GM10847 (cell line): ENCODE data around the gene ATXN7L1.

ENCODE experiments used
- POLR2A ChIP-seq: IDR thresholded peaks from 2 replicates; pipeline ENCODE4 v1.6.1; 2011; ENCODE audit not compliant: insufficient read length; ENCODE audit errors: extremely low read depth

Gene ATXN7L1

DNA sequence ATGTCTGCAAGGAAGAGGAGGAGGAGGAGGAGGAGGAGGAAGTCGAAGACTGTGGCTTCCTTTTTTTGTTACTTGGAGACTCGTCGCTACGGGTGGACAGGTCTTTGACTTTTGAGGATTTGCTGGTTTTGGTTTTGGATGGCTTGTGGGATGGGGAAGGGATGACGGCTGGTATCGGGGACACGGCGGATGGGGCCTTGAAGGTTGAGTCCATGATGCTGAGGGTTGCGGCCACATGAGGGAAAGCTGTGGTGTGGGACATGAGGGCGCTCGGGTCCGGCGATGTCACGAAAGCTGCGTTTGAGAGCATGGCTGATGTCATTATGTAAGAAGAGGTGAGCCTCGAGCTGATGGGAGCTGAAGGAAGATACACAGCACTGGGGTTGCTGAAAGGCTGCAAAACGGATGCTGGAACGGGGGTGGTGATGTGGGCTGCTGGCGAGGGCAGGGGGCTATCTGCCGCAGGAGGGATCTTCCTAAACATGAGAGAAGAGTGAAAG, 262.0 kb downstream of the ATXN7L1 start:
- no peak for TF ChIP-seq POLR2A

DNA sequence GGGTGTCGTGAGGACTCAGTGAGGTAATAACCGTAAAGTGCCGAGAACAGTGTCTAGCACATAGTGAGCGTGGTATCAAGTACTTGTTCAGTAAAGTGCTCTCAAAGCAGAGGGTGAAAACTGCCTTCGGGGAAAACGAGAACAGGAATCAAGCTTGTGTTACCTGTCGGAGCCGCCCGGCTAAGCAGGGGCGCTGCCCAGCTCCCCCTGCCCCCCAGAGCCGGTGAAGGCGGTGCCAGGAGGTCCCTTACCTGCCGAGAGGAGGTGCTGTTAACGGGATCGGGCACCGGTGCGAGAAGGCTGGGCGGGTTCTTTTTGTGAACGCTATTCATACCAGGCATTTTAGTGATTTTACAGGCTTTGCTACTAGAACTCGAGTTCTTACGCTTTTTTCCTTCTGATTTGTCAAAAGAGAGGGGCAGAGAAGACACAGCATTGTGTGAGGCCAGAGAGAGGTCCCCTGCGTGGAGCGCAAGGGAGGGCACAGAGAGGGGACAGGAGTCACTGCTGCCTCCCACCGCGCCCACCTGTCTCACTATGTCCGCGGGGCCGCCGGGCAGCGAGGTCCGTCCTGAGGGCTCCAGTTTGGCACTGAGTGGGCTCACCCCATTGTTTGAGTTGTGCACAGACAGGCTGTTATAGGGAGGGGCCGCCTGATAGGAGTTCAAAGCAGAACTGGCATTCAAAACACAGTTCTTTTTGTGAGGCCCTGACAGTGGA, 262.6 kb downstream of the ATXN7L1 start:
- no peak for TF ChIP-seq POLR2A

GRCh38 chr7:105612806-105613205, 263.6 kb downstream of the ATXN7L1 start:
- no peak for TF ChIP-seq POLR2A

- TF ChIP-seq POLR2A = no peak
Observed at GRCh38 chr7:105611856-105612775, 264.3 kb downstream of the ATXN7L1 start.

GRCh38 chr7:105610165-105610930, 266.1 kb downstream of the ATXN7L1 start:
- TF ChIP-seq POLR2A = no peak

GRCh38 chr7:105602325-105603305, 273.8 kb downstream of the ATXN7L1 start:
- no peak for TF ChIP-seq POLR2A

DNA sequence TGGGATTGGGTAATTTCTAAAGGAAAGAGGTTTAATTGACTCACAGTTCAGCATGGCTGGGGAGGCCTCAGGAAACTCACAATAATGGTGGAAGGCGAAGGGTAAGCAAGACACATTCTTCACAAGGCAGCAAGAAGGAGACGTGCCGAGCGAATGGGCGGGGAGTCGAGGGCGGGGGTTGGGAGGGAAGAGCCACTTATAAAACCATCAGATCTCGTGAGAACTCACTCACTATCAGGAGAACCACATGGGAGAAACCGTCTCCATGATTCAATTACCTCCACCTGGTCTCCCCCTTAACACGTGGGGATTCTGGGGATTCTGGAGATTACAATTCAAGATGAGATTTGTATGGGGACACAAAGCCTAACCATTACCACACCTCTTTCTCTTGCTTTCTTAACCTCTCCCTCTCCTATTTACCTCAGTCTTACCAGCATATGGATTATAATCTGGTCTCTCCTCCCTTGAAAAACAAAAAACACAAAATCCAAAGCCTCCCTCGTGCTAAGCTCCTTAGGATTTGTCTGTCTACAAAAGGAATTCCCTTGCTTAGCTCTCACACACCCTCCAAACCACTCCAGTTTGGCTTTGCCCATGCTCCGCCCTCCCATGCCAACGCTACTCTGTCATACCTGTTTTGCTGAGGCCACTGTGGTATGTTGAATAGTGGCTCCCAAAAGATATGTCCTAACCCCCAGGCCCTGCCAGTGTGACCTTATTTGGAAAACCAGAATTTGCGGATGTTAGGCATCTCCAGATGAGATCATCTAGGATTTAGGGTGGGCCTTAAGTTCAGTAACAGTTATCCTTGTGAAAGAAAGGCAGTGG, 275.5 kb downstream of the ATXN7L1 start:
- TF ChIP-seq POLR2A = no peak

GRCh38 chr7:105599551-105599950, 276.8 kb downstream of the ATXN7L1 start:
- TF ChIP-seq POLR2A = no peak

DNA sequence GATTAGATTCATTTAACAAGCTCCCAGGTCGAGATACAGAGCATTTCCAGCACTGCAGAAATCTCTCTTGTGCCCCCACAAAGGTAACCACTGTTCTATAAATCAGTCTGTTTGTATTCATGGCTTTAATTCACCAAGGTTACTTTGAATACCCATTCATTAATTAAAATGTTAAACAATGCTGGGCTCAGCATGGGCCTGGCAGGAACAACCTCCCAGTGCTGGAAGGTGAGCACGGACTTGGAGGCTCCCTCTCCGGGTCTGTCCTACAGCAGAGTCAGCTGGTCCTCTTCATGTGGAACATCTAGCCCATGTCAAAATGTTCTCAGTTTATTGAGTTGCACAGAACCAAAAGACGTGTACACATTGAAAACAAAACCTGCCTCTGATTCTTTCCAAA, 279.5 kb downstream of the ATXN7L1 start:
- TF ChIP-seq POLR2A = no peak

GRCh38 chr7:105594034-105594433, 282.4 kb downstream of the ATXN7L1 start:
- TF ChIP-seq POLR2A = no peak

DNA sequence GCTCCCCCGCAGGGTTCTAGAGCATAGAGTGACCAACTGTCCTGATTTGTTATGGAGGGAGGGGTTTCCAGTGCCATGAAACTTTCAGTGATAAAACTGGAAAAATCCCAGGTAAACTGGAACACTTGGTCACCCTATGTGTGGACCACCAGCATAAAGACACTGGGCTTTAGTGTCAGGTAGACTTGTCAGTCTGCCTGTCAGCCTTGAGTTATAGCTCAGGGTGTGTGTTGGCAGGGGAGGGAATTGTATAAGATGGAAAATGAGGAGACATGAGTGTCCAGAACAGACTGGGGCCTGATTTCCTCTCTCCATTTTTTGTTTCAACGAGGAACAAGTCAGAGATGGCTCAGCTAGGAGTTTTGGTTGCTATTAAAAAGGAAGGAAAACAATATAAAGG, 284.9 kb downstream of the ATXN7L1 start:
- TF ChIP-seq POLR2A = no peak

GRCh38 chr7:105590793-105591192, 285.6 kb downstream of the ATXN7L1 start:
- no peak for TF ChIP-seq POLR2A

GRCh38 chr7:105589356-105590077, 286.9 kb downstream of the ATXN7L1 start:
- TF ChIP-seq POLR2A = no peak
